ENCODE measurements around the gene HNRNPD.
A peak's percentile ranks its signal among the peaks of the same experiment; 100 is the strongest.
"Not testable (repeated sequence)": the region's sequence is repeated elsewhere in the genome, so short reads cannot be mapped to it uniquely, and the experiment has no call there.

Gene HNRNPD

GRCh38 chr4:82373816-82374625 is at the start of gene HNRNPD:
TSS of gene HNRNPD (minus strand) at chr4:82373991. CDS start at chr4:82373678, 313 bp downstream.
- DNase-seq = peak; percentile 100

- no peak for DNase-seq
These were observed 48.8 kb upstream of the HNRNPD start for GRCh38 chr4:82422616-82423015.

- DNase-seq = peak; percentile 60
These were observed 48.2 kb upstream of the HNRNPD start for GRCh38 chr4:82421796-82422560.

GRCh38 chr4:82419451-82419850 is 45.7 kb upstream of the HNRNPD start:
- no peak for DNase-seq

GRCh38 chr4:82415922-82416365 is 42.2 kb upstream of the HNRNPD start:
- DNase-seq = no peak

GRCh38 chr4:82415061-82415460 is 41.3 kb upstream of the HNRNPD start:
- not testable (repeated sequence) for DNase-seq

- no peak for DNase-seq
These were observed 29.9 kb upstream of the HNRNPD start for GRCh38 chr4:82403725-82404124.

- no peak for DNase-seq
These were observed 28.5 kb upstream of the HNRNPD start for GRCh38 chr4:82402196-82402775.

- no peak for DNase-seq
These were observed 27.8 kb upstream of the HNRNPD start for GRCh38 chr4:82401600-82401999.

GRCh38 chr4:82398263-82398662 is 24.5 kb upstream of the HNRNPD start:
- DNase-seq = no peak

GRCh38 chr4:82397527-82397926 is 23.7 kb upstream of the HNRNPD start:
- no peak for DNase-seq

GRCh38 chr4:82394896-82395295 is 21.1 kb upstream of the HNRNPD start:
- DNase-seq = no peak

GRCh38 chr4:82390061-82390460 is 16.3 kb upstream of the HNRNPD start:
- not testable (repeated sequence) for DNase-seq

- no peak for DNase-seq
These were observed 14.6 kb upstream of the HNRNPD start for GRCh38 chr4:82388405-82388804.

- DNase-seq = not testable (repeated sequence)
These were observed 12.5 kb upstream of the HNRNPD start for GRCh38 chr4:82386312-82386711.

- DNase-seq = no peak
These were observed 9.0 kb upstream of the HNRNPD start for GRCh38 chr4:82382751-82383150.

GRCh38 chr4:82381661-82382296 is 8.0 kb upstream of the HNRNPD start:
- no peak for DNase-seq

- no peak for DNase-seq
These were observed 7.4 kb upstream of the HNRNPD start for GRCh38 chr4:82381235-82381634.

GRCh38 chr4:82380831-82381230 is 7.0 kb upstream of the HNRNPD start:
- DNase-seq = no peak

GRCh38 chr4:82380344-82380743 is 6.6 kb upstream of the HNRNPD start:
- DNase-seq = no peak

GRCh38 chr4:82376109-82376508 is 2.3 kb upstream of the HNRNPD start:
- no peak for DNase-seq

GRCh38 chr4:82373486-82373815 is 340 bp downstream of the HNRNPD start:
- DNase-seq = no peak
